Activated T-helper 1 cell treated with anti-CD3 and anti-CD28 coated beads, Interleukin-12 subunit alpha, Interleukin-12 subunit beta, Interleukin-2, Interleukin-4 antibody, amounts not matched to agents 30 ng/mL and 10 ng/mL and 1 ng/mL, durations not matched to agents 14 hours and 24 hours and 36 hours (primary cell): ENCODE results near the gene FAM240B. TPM values are rescaled to one million over a fixed set of nuclear protein-coding genes. Genes with fewer than 3 reads are reported as not detected.

Experiments
- DNase-seq: peaks from one replicate; pipeline ENCODE4 v3.0.0; 2021; ENCODE audit warnings: low spot score
- H3K27ac Mint-ChIP-seq: one replicate; pipeline ENCODE4 v1.8.0; 2021; ENCODE audit warnings: mild to moderate bottlenecking, mixed read lengths
- H3K27me3 Mint-ChIP-seq: one replicate; pipeline ENCODE4 v1.8.0; 2022; ENCODE audit warnings: mild to moderate bottlenecking, moderate library complexity, mixed read lengths; ENCODE audit not compliant: insufficient read depth
- H3K36me3 Mint-ChIP-seq: one replicate; pipeline ENCODE4 v1.8.0; 2021; ENCODE audit warnings: low read depth, mixed read lengths
- H3K4me1 Mint-ChIP-seq: one replicate; pipeline ENCODE4 v1.8.0; 2021; ENCODE audit warnings: low read depth, mixed read lengths
- H3K4me3 Mint-ChIP-seq: one replicate; pipeline ENCODE4 v1.8.0; 2021; ENCODE audit warnings: mild to moderate bottlenecking, moderate library complexity, mixed read lengths
- H3K9me3 Mint-ChIP-seq: one replicate; pipeline ENCODE4 v1.8.0; 2021; ENCODE audit warnings: mixed read lengths
- intact Hi-C: fragments of 100-400 bp; cut with micrococcal nuclease; formaldehyde crosslinking; loops from one replicate; pipeline ENCODE4 v1.15.1; 2024
- total RNA-seq: library from RNA; stranded (reverse); gene quantifications from 2 replicates; pipeline ENCODE4 v1.2.3, GENCODE V29; 2022

FAM240B gene
- total RNA-seq, 1 donor from 2014 or later, result not detected

DNA sequence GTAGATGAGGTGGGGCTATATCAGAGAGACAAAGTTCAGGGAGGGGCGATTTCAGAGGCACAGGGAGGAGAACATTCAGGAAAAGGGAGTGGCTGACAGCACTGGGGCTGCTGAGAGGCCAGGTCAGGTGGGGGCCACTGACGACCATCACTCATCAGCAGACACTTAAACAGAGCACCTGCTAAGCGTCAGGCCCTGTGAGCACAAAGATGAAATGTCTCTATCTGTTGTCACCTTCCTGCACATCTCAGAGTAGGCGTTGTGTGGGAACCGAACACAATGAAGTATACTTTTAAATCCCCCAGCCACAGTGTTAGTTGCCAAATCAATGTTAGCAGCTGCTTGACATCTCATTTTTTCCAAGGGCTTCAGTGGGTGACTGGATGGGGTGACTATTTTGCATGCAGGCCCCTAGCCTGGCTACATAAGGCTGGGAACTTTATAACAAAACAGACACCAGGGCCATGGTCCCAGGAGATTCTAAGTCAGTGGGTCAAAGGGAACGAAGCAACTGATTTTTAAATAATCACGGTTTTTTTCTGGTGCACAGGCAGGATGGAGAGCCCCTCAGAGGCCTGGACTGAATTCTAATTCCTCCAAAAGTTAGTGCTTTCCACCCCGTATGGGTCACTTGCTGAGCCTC lies 68.4 kb downstream of the FAM240B start:
- intact Hi-C loops, result no loop called here
- H3K36me3 Mint-ChIP-seq, result no peaks in the 10 kb centered on the region

GRCh38 chr9:38650564-38650963 lies 69.4 kb downstream of the FAM240B start:
- DNase-seq, result no peak
- Mint-ChIP-seq H3K36me3 (no peaks in the 10 kb centered on the region), H3K4me1 (no peaks in the 10 kb centered on the region), H3K4me3 (no peak overlapping the region), H3K27me3 (no peaks in the 10 kb centered on the region), H3K27ac (no peak overlapping the region), H3K9me3 (no peaks in the 10 kb centered on the region)
- intact Hi-C loops, result no loop called here

More for the DNA sequence above, 68.4 kb downstream of the FAM240B start:
- no peak for DNase-seq
- no peak overlapping the region for H3K27ac Mint-ChIP-seq
- H3K27me3 Mint-ChIP-seq, result no peaks in the 10 kb centered on the region
- no peaks in the 10 kb centered on the region for H3K4me1 Mint-ChIP-seq
- H3K9me3 Mint-ChIP-seq, result no peaks in the 10 kb centered on the region
- H3K4me3 Mint-ChIP-seq, result no peak overlapping the region

- no peak overlapping the region for H3K27ac Mint-ChIP-seq
- H3K4me1 Mint-ChIP-seq, result no peaks in the 10 kb centered on the region
- no peaks in the 10 kb centered on the region for H3K9me3 Mint-ChIP-seq
- no peak for DNase-seq
- H3K27me3 Mint-ChIP-seq, result no peaks in the 10 kb centered on the region
- no peaks in the 10 kb centered on the region for H3K36me3 Mint-ChIP-seq
- intact Hi-C loops, result no loop called here
- no peak overlapping the region for H3K4me3 Mint-ChIP-seq
Observed at GRCh38 chr9:38649731-38650363, 70.1 kb downstream of the FAM240B start.

- H3K9me3 Mint-ChIP-seq, result no peaks in the 10 kb centered on the region
- H3K27me3 Mint-ChIP-seq, result no peaks in the 10 kb centered on the region
- H3K27ac Mint-ChIP-seq, result no peak overlapping the region
- no peaks in the 10 kb centered on the region for H3K36me3 Mint-ChIP-seq
- H3K4me3 Mint-ChIP-seq, result no peak overlapping the region
- no peak for DNase-seq
- intact Hi-C loops, result no loop called here
- no peaks in the 10 kb centered on the region for H3K4me1 Mint-ChIP-seq
Observed at GRCh38 chr9:38644601-38645000, 75.3 kb downstream of the FAM240B start.

Other genes starting within 250 kb of the FAM240B start
- 4.1 and 4.6 TPM in 2 replicates for gene ANKRD18A, start 99.5 kb downstream of the FAM240B start, total RNA-seq